HG02884 (cell line): Measurements from ENCODE around the gene C3orf33.

Experiments used
- ATAC-seq: cut with Tn5 transposase; IDR thresholded peaks from one replicate; pipeline ENCODE4 v1.9.1; 2021; ENCODE audit warnings: mild to moderate bottlenecking, moderate library complexity; ENCODE audit not compliant: unreplicated experiment

C3orf33 gene

DNA sequence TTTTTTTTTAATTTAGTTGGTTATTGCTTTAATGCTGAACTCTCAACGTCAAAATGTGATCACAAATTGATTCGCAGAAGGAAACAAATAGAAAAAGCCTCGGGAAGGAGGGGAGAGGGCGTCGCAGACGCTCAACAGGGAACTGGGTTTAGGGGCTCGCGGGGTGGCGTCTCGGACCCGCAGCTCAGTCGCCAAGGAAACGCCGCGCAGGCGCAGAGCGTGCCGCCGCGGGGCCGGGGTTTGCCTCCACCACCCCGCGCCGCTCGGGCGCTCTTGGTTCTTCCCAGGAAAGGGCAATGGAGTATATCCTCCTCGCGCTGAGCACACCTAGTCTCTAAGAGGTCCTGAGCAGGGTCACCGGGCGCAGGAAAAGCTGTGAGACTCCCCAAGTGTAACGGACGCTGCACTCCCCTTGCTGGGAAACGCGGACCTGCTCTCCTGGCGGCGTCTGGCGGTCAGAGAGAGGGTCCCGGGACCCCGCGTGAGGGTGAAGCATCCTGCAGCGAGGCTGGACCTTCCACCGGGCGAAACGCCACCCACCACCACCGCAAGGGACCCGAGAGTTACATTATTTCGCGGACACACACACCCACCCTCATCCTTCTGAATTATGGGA lies 62.0 kb downstream of the C3orf33 start:
- ATAC-seq = peak; percentile 43

DNA sequence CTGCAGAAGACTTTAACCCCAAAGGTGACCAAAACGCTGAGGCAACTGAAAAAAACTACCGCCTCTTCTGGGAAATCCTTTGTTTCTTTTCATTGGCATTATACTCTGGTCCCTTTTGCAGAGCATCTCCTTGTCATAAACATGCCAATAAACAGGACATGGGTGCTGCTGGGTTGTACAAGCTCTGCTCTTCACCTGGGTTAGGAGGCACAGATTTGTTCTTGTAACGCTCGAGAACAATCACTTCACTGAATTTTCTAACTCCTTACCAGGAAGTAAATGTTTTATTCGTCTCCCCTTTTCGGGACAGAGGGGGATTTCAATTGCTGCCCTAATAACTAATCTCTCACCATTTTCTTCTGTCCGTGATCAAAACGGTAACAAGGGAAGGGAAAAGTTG lies 62.5 kb downstream of the C3orf33 start:
- ATAC-seq = no peak

DNA sequence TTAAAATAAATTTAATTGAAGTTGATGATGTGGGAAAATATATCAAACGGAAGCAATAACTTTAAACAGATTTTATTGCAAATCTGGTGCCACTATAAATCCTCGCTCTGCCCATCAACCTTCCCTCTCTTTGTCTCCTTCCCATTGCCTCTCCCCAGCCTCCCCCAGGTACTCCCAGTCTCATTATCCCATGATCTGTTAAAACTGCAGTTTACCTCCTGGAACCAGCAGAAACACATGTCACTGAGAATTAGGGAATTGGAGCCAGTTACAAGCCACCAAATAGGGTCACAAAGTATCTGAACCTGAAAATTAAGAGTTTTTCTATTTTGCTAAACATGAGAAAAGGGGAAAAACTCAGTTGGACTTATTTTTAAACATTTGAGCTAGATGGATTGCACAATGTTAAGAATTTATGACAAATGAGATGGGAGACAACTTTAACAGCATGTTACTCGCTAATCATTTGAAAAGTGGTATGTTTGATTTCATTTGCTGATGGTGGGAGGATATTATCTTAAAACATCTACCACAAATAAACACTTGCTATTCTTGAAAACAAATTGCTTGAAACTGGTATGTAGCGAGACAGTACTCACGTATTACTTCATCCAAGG lies 63.6 kb downstream of the C3orf33 start:
- ATAC-seq = no peak

DNA sequence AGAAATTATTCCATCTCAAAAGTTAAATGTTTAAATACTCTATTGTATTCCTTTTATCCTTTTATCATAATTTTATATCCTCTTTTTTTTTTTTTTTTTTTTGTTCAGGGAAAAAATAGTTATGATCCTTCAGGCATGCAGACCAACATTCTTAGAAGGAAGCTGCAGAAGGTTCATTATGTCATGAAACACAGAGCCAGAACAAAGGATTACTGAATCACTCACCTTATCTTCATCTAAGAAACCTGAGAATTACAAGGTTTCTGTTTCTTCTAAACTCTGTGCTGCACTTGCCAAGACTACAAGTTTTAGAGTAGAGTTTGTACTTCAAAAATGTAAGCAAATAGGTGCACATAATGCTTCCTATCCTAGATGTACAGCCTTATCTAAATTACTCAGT lies 64.5 kb downstream of the C3orf33 start:
- no peak for ATAC-seq

GRCh38 chr3:155741101-155741500 lies 65.0 kb downstream of the C3orf33 start:
- ATAC-seq = no peak

- no peak for ATAC-seq
Observed at GRCh38 chr3:155739154-155739553, 66.9 kb downstream of the C3orf33 start.

DNA sequence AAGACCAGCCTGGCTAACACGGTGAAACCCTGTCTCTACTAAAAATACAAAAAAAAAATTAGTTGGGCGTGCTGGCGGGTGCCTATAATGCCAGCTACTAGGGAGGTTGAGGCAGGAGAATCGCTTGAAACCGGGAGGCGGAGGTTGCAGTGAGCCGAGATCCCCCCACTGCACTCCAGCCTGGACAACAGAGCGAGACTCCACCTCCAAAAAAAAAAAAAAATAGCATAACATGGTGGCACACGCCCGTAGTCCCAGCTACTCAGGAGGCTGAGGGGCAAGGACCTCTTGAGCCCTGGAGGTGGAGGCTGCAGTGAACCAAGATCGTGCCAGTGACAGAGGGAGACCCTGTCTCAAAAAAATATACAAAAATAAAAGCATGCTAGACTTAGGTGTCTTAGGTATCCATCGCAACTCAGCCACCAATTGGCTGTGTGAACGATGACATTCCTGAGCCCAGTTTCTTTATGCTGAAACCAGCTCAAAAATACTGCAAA lies 67.5 kb downstream of the C3orf33 start:
- ATAC-seq = no peak

GRCh38 chr3:155737844-155738460 lies 68.1 kb downstream of the C3orf33 start:
- ATAC-seq = peak; percentile 82

GRCh38 chr3:155736381-155736780 lies 69.7 kb downstream of the C3orf33 start:
- ATAC-seq = no peak

DNA sequence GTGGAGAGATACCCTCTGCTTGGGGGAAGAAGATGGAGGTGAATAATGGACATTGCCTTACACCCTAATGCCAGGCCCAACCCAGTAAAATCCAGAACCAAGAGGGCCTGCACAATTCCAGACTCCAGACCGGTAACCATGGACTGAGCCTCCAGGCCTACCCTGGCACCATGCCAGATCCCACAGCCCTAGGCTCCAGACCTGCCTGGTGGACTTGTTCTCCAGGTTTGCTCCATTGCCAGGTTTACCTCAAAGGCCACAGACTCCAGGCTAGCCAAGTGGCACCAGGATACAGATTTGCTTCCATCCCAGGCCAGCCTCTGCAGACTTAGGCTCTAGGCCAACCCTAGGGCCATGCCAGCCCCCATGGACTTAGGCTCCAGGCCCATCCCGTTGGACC lies 75.2 kb downstream of the C3orf33 start:
- no peak for ATAC-seq

GRCh38 chr3:155727836-155728235 lies 78.2 kb downstream of the C3orf33 start:
- ATAC-seq = no peak

- ATAC-seq = no peak
Observed at GRCh38 chr3:155714295-155714718, 91.8 kb downstream of the C3orf33 start.
